Mucosa of gallbladder (tissue), 1 donor: ENCODE measurements around the gene XRCC1. TPM values are rescaled to one million over a fixed set of nuclear protein-coding genes. Genes with fewer than 3 reads are reported as not detected.
"Not testable (repeated sequence)": the region's sequence is repeated elsewhere in the genome, so short reads cannot be mapped to it uniquely, and the experiment has no call there.

Experiments
- DNase-seq: peaks from one replicate; pipeline ENCODE4 v3.0.0-alpha.2; 2020; ENCODE audit warnings: low spot score
- total RNA-seq: library from RNA; stranded (reverse); gene quantifications from one replicate; pipeline ENCODE4 v1.2.1, GENCODE V29; 2021
- donor health status: DM: no; HTN: no; CAD: no.

XRCC1 gene
- total RNA-seq, 1 donor from 2014 or later: 33.6 TPM

GRCh38 chr19:43545981-43546380 lies 29.3 kb downstream of the XRCC1 start:
- no peak for DNase-seq

- no peak for DNase-seq
Measured at GRCh38 chr19:43545276-43545675, 30.1 kb downstream of the XRCC1 start.

- DNase-seq: no peak
Measured at GRCh38 chr19:43544077-43544476, 31.2 kb downstream of the XRCC1 start.

- DNase-seq: no peak
Measured at GRCh38 chr19:43541920-43542650, 33.2 kb downstream of the XRCC1 start.

GRCh38 chr19:43540381-43540780 lies 34.9 kb downstream of the XRCC1 start:
- DNase-seq: no peak

GRCh38 chr19:43538922-43539321 lies 36.4 kb downstream of the XRCC1 start:
- DNase-seq: no peak

GRCh38 chr19:43534816-43535761 lies 40.2 kb downstream of the XRCC1 start:
- DNase-seq: peak; percentile 49

GRCh38 chr19:43534305-43534815 lies 41.0 kb downstream of the XRCC1 start:
- DNase-seq: no peak

GRCh38 chr19:43533546-43534304 lies 41.6 kb downstream of the XRCC1 start:
- DNase-seq: peak; percentile 99

GRCh38 chr19:43532962-43533545 lies 42.3 kb downstream of the XRCC1 start, which contains the start of gene ZNF575:
ZNF575 (plus strand) TSS chr19:43533188; CDS start chr19:43534423, 1,235 bp downstream.
- peak; percentile 94 for DNase-seq

- DNase-seq: no peak
Measured at GRCh38 chr19:43532571-43532961, 42.8 kb downstream of the XRCC1 start.

- DNase-seq: no peak
Measured at GRCh38 chr19:43527860-43528622, 47.3 kb downstream of the XRCC1 start.

GRCh38 chr19:43526884-43527859 lies 48.2 kb downstream of the XRCC1 start, which contains the start of gene ETHE1:
ETHE1 (minus strand) TSS chr19:43527201; CDS start chr19:43527177, 24 bp downstream.
- peak; percentile 73 for DNase-seq

GRCh38 chr19:43525836-43526771 lies 49.2 kb downstream of the XRCC1 start:
- no peak for DNase-seq

GRCh38 chr19:43524922-43525835 lies 50.1 kb downstream of the XRCC1 start:
- DNase-seq: peak; percentile 58

- DNase-seq: not testable (repeated sequence)
Measured at GRCh38 chr19:43523696-43524095, 51.6 kb downstream of the XRCC1 start.

- no peak for DNase-seq
Measured at GRCh38 chr19:43522929-43523328, 52.4 kb downstream of the XRCC1 start.
